ENCODE results near the gene CARMIL1. TPM values are rescaled to one million over a fixed set of nuclear protein-coding genes. Genes with fewer than 3 reads are reported as not detected.
A peak's percentile ranks its signal among the peaks of the same experiment; 100 is the strongest.

The CARMIL1 gene
- total RNA-seq, 4 donors from 2014 or later = 11.8 to 23.2 (median 17.1) TPM

GRCh38 chr6:25484900-25485299 is 205.7 kb downstream of the CARMIL1 start:
- intact Hi-C loops (cut with DNase I; ENCODE audit: low total_unique reads) = loop anchor here (5.0 kb wide), 1 partner anchor 208 kb away; the partner anchor contains the start of gene CARMIL1
- no peak overlapping the region for H3K27ac ChIP-seq
- H3K9me3 ChIP-seq = no peaks in the 10 kb centered on the region
- no peak for TF ChIP-seq POLR2A (IDR thresholded peaks at IDR 0.05)
- H3K27me3 ChIP-seq = no peaks in the 10 kb centered on the region
- no peaks in the 10 kb centered on the region for H3K4me1 ChIP-seq
- DNase-seq = no peak
- H3K4me3 ChIP-seq = no peak overlapping the region
- H3K36me3 ChIP-seq = no peaks in the 10 kb centered on the region

GRCh38 chr6:25485821-25486534 is 206.8 kb downstream of the CARMIL1 start:
- Histone ChIP-seq H3K4me3 (no peak overlapping the region), H3K27ac (no peak overlapping the region), H3K9me3 (no peaks in the 10 kb centered on the region), H3K4me1 (no peaks in the 10 kb centered on the region), H3K36me3 (no peaks in the 10 kb centered on the region), H3K27me3 (no peaks in the 10 kb centered on the region)
- DNase-seq = peak; percentile 21 to 33
- TF ChIP-seq, protein P1, sequence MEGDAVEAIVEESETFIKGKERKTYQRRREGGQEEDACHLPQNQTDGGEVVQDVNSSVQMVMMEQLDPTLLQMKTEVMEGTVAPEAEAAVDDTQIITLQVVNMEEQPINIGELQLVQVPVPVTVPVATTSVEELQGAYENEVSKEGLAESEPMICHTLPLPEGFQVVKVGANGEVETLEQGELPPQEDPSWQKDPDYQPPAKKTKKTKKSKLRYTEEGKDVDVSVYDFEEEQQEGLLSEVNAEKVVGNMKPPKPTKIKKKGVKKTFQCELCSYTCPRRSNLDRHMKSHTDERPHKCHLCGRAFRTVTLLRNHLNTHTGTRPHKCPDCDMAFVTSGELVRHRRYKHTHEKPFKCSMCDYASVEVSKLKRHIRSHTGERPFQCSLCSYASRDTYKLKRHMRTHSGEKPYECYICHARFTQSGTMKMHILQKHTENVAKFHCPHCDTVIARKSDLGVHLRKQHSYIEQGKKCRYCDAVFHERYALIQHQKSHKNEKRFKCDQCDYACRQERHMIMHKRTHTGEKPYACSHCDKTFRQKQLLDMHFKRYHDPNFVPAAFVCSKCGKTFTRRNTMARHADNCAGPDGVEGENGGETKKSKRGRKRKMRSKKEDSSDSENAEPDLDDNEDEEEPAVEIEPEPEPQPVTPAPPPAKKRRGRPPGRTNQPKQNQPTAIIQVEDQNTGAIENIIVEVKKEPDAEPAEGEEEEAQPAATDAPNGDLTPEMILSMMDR (IDR thresholded peaks at IDR 0.05) = no peak
- TF ChIP-seq POLR2A (IDR thresholded peaks at IDR 0.05) = no peak
- intact Hi-C loops (cut with DNase I; ENCODE audit: low total_unique reads) = loop anchor here (5.0 kb wide), 1 partner anchor 209 kb away; the partner anchor contains the start of gene CARMIL1

DNA sequence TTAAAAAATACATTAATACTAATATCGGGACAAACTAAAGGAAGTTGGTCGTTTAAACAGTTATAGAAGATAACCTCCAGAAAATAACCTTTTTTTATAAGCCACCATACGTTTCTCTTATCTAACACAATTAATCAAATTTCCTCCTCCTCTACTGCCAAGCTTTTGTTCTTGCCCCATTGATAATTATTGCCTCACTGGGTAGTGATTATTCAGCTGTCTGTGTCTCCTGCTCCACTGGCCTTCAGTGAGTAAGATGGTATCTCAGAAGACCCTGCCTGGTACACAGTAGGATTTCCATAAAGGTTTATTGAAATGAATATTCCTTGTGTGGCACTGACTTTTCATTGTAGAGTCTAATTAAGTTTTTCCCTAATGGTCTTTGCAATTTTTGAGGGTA is 207.4 kb downstream of the CARMIL1 start:
- Histone ChIP-seq H3K27me3 (no peaks in the 10 kb centered on the region), H3K27ac (no peak overlapping the region), H3K9me3 (no peaks in the 10 kb centered on the region), H3K4me3 (no peak overlapping the region), H3K36me3 (no peaks in the 10 kb centered on the region), H3K4me1 (no peaks in the 10 kb centered on the region)
- intact Hi-C loops (cut with DNase I; ENCODE audit: low total_unique reads) = loop anchor here (5.0 kb wide), 1 partner anchor 209 kb away; the partner anchor contains the start of gene CARMIL1
- DNase-seq = no peak
- TF ChIP-seq, protein P1 (IDR thresholded peaks at IDR 0.05) = no peak
- no peak for TF ChIP-seq POLR2A (IDR thresholded peaks at IDR 0.05)

DNA sequence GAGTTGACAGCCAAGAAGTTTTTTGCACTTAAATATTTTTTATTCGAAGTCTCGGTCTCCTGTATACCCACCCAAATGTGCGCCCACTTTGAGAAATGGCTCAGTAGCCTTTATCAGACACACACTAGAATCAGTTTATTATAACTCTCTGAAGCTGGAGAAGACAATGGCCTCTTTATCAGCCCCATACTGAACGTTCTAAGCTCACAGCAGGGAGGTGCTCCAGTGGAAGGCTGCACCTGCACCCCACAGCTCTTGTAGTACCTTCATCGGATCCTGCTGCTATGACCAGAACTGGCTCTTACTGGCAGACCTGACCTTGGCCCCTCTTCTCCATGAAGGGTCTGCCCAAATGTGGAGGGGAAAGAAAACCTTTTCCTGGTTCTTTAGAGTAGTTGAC is 207.8 kb downstream of the CARMIL1 start:
- Histone ChIP-seq H3K4me1 (no peaks in the 10 kb centered on the region), H3K36me3 (no peaks in the 10 kb centered on the region), H3K9me3 (no peaks in the 10 kb centered on the region), H3K4me3 (no peak overlapping the region), H3K27me3 (no peaks in the 10 kb centered on the region), H3K27ac (no peak overlapping the region)
- DNase-seq = no peak
- TF ChIP-seq, protein P1 (IDR thresholded peaks at IDR 0.05) = no peak
- no peak for TF ChIP-seq POLR2A (IDR thresholded peaks at IDR 0.05)
- intact Hi-C loops (cut with DNase I; ENCODE audit: low total_unique reads) = loop anchor here (5.0 kb wide), 1 partner anchor 210 kb away; the partner anchor contains the start of gene CARMIL1

GRCh38 chr6:25488156-25488555 is 209.0 kb downstream of the CARMIL1 start:
- Histone ChIP-seq H3K36me3 (no peaks in the 10 kb centered on the region), H3K27me3 (no peaks in the 10 kb centered on the region), H3K4me3 (no peak overlapping the region), H3K4me1 (no peaks in the 10 kb centered on the region), H3K27ac (no peak overlapping the region), H3K9me3 (no peaks in the 10 kb centered on the region)
- intact Hi-C loops (cut with DNase I; ENCODE audit: low total_unique reads) = loop anchor here (5.0 kb wide), 1 partner anchor 211 kb away; the partner anchor contains the start of gene CARMIL1
- TF ChIP-seq, protein P1 (IDR thresholded peaks at IDR 0.05) = no peak
- TF ChIP-seq POLR2A (IDR thresholded peaks at IDR 0.05) = no peak
- DNase-seq = no peak
